ENCODE data around the gene APOD.
"Not testable (repeated sequence)": the region's sequence is repeated elsewhere in the genome, so short reads cannot be mapped to it uniquely, and the experiment has no call there.

The APOD gene

DNA sequence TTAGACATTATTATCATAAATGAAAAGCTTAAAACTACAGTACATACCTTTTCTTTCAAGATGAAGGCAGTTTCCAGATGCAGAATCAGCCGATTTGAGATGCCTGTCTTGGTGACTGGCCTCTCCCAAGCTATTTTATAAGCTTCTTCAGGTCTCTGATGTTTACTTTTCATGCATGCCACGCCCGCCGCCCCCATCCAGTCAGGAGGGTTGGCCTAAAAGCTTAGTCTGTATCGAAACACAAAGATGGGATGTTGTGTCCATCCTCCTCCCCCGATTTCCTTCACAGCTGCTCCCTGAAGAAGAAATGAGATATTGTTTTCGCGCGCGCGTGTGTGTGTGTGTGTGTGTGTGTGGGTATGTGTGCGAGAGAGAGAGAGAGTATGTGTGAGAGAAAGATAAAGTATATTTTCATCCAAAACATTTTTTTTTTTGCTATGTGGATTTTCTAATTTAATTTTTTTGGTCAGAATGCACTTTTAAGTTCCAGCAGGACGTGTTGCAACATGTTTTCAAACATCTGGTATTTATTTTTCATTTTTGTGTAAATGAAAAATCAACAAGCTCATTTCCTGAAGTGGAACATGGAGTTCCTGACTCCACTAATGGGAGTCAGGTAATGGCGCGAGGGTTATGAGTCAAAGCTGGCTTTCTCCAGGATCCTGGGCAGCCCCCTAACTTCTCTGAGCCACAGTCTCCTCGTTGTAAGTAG is at the start of gene APOD:
Gene APOD, minus strand, starts transcription at position 110 of the 712 bp plus-strand sequence. CDS start 4,479 bp downstream, outside the sequence.
- Histone ChIP-seq H3K9ac (ENCODE audit: low read length) (peak within 1 kb of the TSS; percentile 53), H3K27me3 (ENCODE audit: control insufficient read depth, insufficient read depth, low read length) (no peaks in the 10 kb centered on the region), H3K4me3 (ENCODE audit: low read length) (no peak within 1 kb of the TSS), H3K4me1 (ENCODE audit: control insufficient read depth, insufficient read depth, low read length) (no peaks in the 10 kb centered on the region), H3K36me3 (ENCODE audit: control insufficient read depth, insufficient read depth, low read length) (no peaks in the 10 kb centered on the region), H3K27ac (ENCODE audit: low read depth, low read length) (no peak within 1 kb of the TSS)

- H3K4me1 ChIP-seq (ENCODE audit: control insufficient read depth, insufficient read depth, low read length) = not testable (repeated sequence)
Measured at GRCh38 chr3:195633351-195633750, 49.6 kb upstream of the APOD start.

DNA sequence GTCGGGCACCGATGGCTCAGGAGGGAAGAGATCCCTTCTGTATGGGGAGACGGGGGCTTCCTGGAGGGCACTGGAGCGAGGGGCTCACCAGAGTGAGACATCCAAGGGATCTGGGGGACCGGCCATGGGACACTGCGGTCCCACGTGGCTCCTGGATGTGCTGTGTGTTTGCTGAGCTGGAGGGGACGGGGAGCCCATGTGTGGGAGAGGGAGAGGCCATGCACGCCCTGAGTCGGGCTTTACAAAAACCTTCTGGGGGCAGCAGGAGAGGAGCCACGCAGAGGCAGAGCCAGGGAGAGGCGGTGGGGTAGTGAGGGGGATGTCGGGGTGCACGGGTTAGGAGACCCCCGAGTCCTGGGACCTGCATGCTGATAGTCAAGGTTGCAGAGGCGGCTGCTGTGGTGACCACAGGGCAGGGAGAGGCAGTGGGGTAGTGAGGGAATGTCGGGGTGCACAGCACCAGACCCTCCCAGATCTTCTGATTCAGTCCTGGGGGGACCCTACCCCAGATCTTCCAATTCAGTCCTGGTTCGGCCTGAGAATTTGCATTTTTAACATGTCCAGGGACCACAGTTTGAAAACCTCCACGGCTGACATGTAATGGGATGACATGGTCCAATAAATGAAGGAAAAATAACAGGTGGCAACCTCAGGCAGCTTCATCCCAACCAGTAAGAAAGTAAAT is 48.9 kb upstream of the APOD start:
- not testable (repeated sequence) for H3K4me1 ChIP-seq (ENCODE audit: control insufficient read depth, insufficient read depth, low read length); H3K9ac ChIP-seq (ENCODE audit: low read length); H3K27me3 ChIP-seq (ENCODE audit: control insufficient read depth, insufficient read depth, low read length); H3K27ac ChIP-seq (ENCODE audit: low read depth, low read length); H3K4me3 ChIP-seq (ENCODE audit: low read length); H3K36me3 ChIP-seq (ENCODE audit: control insufficient read depth, insufficient read depth, low read length)

More at GRCh38 chr3:195633351-195633750, 49.6 kb upstream of the APOD start:
- not testable (repeated sequence) for H3K27me3 ChIP-seq (ENCODE audit: control insufficient read depth, insufficient read depth, low read length); H3K27ac ChIP-seq (ENCODE audit: low read depth, low read length); H3K9ac ChIP-seq (ENCODE audit: low read length); H3K4me3 ChIP-seq (ENCODE audit: low read length); H3K36me3 ChIP-seq (ENCODE audit: control insufficient read depth, insufficient read depth, low read length)

DNA sequence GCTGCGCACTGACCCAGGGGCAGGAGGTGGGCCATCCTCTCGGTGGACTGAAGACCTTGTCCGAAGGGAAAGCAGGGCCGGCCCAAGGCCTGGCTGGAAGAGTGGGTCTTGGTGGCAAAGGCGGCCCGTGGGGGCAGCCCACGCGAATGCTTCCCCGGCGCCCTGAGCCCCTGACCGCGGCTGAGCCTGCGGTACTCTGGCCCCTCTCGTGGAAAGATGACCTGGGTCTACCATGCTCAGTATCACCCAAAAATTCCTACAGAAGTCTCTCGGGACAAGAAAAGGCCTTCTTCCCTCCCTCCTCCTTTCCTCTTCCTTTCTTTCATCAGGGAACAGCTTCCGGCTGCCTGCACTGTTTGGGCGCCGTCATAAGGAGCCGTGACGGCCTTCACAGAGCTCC is 48.3 kb upstream of the APOD start:
- H3K27ac ChIP-seq (ENCODE audit: low read depth, low read length); H3K9ac ChIP-seq (ENCODE audit: low read length); H3K4me1 ChIP-seq (ENCODE audit: control insufficient read depth, insufficient read depth, low read length); H3K4me3 ChIP-seq (ENCODE audit: low read length); H3K36me3 ChIP-seq (ENCODE audit: control insufficient read depth, insufficient read depth, low read length); H3K27me3 ChIP-seq (ENCODE audit: control insufficient read depth, insufficient read depth, low read length): not testable (repeated sequence)

DNA sequence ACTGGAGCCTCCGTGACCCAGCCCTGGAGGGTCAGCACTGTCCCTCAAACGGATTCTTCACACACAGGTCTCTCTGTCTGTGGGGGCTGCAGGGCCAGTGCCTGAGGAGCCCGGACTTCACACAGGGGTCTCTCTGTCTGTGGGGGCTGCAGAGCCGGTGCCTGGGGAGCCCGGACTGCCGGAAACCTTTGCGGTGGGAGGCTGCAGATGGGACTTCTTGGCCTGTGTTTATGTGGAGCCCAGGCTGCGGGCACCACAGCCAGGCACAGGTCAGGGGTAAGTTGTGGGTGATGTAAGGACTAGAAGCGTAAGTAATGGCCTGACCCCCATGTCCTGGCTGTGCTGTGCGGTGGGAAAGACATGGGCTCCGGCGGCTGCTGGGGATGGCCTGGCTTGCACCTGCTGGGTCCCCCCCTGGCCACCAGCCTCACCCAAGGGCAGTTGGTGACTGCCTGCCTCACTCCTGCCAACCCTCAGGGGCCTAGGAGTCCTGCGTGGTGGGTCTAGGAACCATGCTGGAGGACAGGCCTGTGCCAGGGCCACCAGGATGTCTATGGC is 47.3 kb upstream of the APOD start:
- not testable (repeated sequence) for H3K4me1 ChIP-seq (ENCODE audit: control insufficient read depth, insufficient read depth, low read length); H3K27me3 ChIP-seq (ENCODE audit: control insufficient read depth, insufficient read depth, low read length); H3K4me3 ChIP-seq (ENCODE audit: low read length); H3K9ac ChIP-seq (ENCODE audit: low read length); H3K36me3 ChIP-seq (ENCODE audit: control insufficient read depth, insufficient read depth, low read length); H3K27ac ChIP-seq (ENCODE audit: low read depth, low read length)

- H3K27ac ChIP-seq (ENCODE audit: low read depth, low read length); H3K36me3 ChIP-seq (ENCODE audit: control insufficient read depth, insufficient read depth, low read length); H3K27me3 ChIP-seq (ENCODE audit: control insufficient read depth, insufficient read depth, low read length); H3K4me3 ChIP-seq (ENCODE audit: low read length); H3K4me1 ChIP-seq (ENCODE audit: control insufficient read depth, insufficient read depth, low read length); H3K9ac ChIP-seq (ENCODE audit: low read length): not testable (repeated sequence)
Measured at GRCh38 chr3:195630086-195630917, 46.6 kb upstream of the APOD start.

DNA sequence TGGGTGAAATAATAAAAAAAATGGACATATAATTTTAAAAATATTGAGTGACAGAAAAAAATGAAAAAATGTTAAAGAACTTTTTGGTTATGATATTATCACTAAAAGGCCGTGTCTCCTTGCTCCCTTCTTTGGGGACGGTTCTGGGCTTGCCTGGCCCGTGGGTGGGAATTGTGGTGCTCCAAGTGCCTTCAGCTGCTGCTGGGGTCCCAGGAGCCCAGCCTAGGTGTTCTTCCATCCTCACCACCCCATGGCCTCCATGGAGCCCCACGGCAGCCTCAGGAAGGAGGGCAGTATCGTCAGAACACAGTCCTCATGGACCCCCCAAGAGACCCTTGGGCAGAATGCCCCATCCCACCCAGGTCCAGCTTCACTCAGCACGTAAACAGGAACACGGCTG is 45.9 kb upstream of the APOD start:
- H3K27ac ChIP-seq (ENCODE audit: low read depth, low read length); H3K4me1 ChIP-seq (ENCODE audit: control insufficient read depth, insufficient read depth, low read length); H3K36me3 ChIP-seq (ENCODE audit: control insufficient read depth, insufficient read depth, low read length); H3K4me3 ChIP-seq (ENCODE audit: low read length); H3K27me3 ChIP-seq (ENCODE audit: control insufficient read depth, insufficient read depth, low read length); H3K9ac ChIP-seq (ENCODE audit: low read length): not testable (repeated sequence)

- not testable (repeated sequence) for H3K36me3 ChIP-seq (ENCODE audit: control insufficient read depth, insufficient read depth, low read length); H3K4me3 ChIP-seq (ENCODE audit: low read length); H3K27me3 ChIP-seq (ENCODE audit: control insufficient read depth, insufficient read depth, low read length); H3K9ac ChIP-seq (ENCODE audit: low read length); H3K4me1 ChIP-seq (ENCODE audit: control insufficient read depth, insufficient read depth, low read length); H3K27ac ChIP-seq (ENCODE audit: low read depth, low read length)
Measured at GRCh38 chr3:195628386-195628920, 44.7 kb upstream of the APOD start.

GRCh38 chr3:195627515-195628385 is 44.0 kb upstream of the APOD start:
- H3K36me3 ChIP-seq (ENCODE audit: control insufficient read depth, insufficient read depth, low read length); H3K4me1 ChIP-seq (ENCODE audit: control insufficient read depth, insufficient read depth, low read length); H3K4me3 ChIP-seq (ENCODE audit: low read length); H3K9ac ChIP-seq (ENCODE audit: low read length); H3K27me3 ChIP-seq (ENCODE audit: control insufficient read depth, insufficient read depth, low read length); H3K27ac ChIP-seq (ENCODE audit: low read depth, low read length): not testable (repeated sequence)

GRCh38 chr3:195624603-195625560 is 41.1 kb upstream of the APOD start:
- not testable (repeated sequence) for H3K27ac ChIP-seq (ENCODE audit: low read depth, low read length); H3K4me1 ChIP-seq (ENCODE audit: control insufficient read depth, insufficient read depth, low read length); H3K4me3 ChIP-seq (ENCODE audit: low read length); H3K9ac ChIP-seq (ENCODE audit: low read length); H3K36me3 ChIP-seq (ENCODE audit: control insufficient read depth, insufficient read depth, low read length); H3K27me3 ChIP-seq (ENCODE audit: control insufficient read depth, insufficient read depth, low read length)

- H3K4me1 ChIP-seq (ENCODE audit: control insufficient read depth, insufficient read depth, low read length); H3K27me3 ChIP-seq (ENCODE audit: control insufficient read depth, insufficient read depth, low read length); H3K27ac ChIP-seq (ENCODE audit: low read depth, low read length); H3K9ac ChIP-seq (ENCODE audit: low read length); H3K36me3 ChIP-seq (ENCODE audit: control insufficient read depth, insufficient read depth, low read length); H3K4me3 ChIP-seq (ENCODE audit: low read length): not testable (repeated sequence)
Measured at GRCh38 chr3:195624171-195624570, 40.4 kb upstream of the APOD start.

All from rectal smooth muscle tissue (tissue), 1 donor.